Fibroblast of skin of left quadriceps (primary cell): ENCODE data around the gene ZNF280D.
"Not testable (repeated sequence)": the region's sequence is repeated elsewhere in the genome, so short reads cannot be mapped to it uniquely, and the experiment has no call there.

Source experiments
- DNase-seq, 2 experiments: peaks; one replicate each; pipeline ENCODE4 v3.0.0-alpha.2; 2013; ENCODE audit warnings: low read depth in 2 of 2

Gene ZNF280D

GRCh38 chr15:56718560-56718959 lies 14.7 kb downstream of the ZNF280D start:
- DNase-seq: no peak

GRCh38 chr15:56716334-56716733 lies 17.0 kb downstream of the ZNF280D start:
- DNase-seq: no peak

- no peak for DNase-seq
Observed at GRCh38 chr15:56715220-56715619, 18.1 kb downstream of the ZNF280D start.

- not testable (repeated sequence) for DNase-seq
Observed at GRCh38 chr15:56709502-56709901, 23.8 kb downstream of the ZNF280D start.

GRCh38 chr15:56699743-56700142 lies 33.6 kb downstream of the ZNF280D start:
- DNase-seq: no peak

- DNase-seq: no peak
Observed at GRCh38 chr15:56698270-56698669, 35.0 kb downstream of the ZNF280D start.

GRCh38 chr15:56693761-56694160 lies 39.5 kb downstream of the ZNF280D start:
- peak; percentile 14 to 25 for DNase-seq

GRCh38 chr15:56690733-56691132 lies 42.6 kb downstream of the ZNF280D start:
- no peak for DNase-seq

- DNase-seq: no peak
Observed at GRCh38 chr15:56683908-56684307, 49.4 kb downstream of the ZNF280D start.

- DNase-seq: no peak
Observed at GRCh38 chr15:56681113-56681512, 52.2 kb downstream of the ZNF280D start.

- no peak for DNase-seq
Observed at GRCh38 chr15:56679225-56679624, 54.1 kb downstream of the ZNF280D start.

GRCh38 chr15:56678571-56678970 lies 54.7 kb downstream of the ZNF280D start:
- DNase-seq: no peak

GRCh38 chr15:56677271-56677670 lies 56.0 kb downstream of the ZNF280D start:
- DNase-seq: no peak

- no peak for DNase-seq
Observed at GRCh38 chr15:56675930-56676329, 57.4 kb downstream of the ZNF280D start.

- DNase-seq: no peak
Observed at GRCh38 chr15:56674857-56675256, 58.5 kb downstream of the ZNF280D start.

GRCh38 chr15:56672721-56673120 lies 60.6 kb downstream of the ZNF280D start:
- peak; percentile 7 to 13 for DNase-seq

- no peak for DNase-seq
Observed at GRCh38 chr15:56667517-56667916, 65.8 kb downstream of the ZNF280D start.

GRCh38 chr15:56660943-56661342 lies 72.4 kb downstream of the ZNF280D start:
- no peak for DNase-seq

GRCh38 chr15:56659197-56659596 lies 74.1 kb downstream of the ZNF280D start:
- DNase-seq: no peak

- DNase-seq: no peak
Observed at GRCh38 chr15:56654624-56655023, 78.7 kb downstream of the ZNF280D start.

GRCh38 chr15:56654216-56654615 lies 79.1 kb downstream of the ZNF280D start:
- no peak for DNase-seq

- no peak for DNase-seq
Observed at GRCh38 chr15:56653787-56654186, 79.5 kb downstream of the ZNF280D start.

GRCh38 chr15:56653107-56653506 lies 80.2 kb downstream of the ZNF280D start:
- no peak for DNase-seq

GRCh38 chr15:56648311-56648710 lies 85.0 kb downstream of the ZNF280D start:
- no peak for DNase-seq

- no peak for DNase-seq
Observed at GRCh38 chr15:56640549-56640948, 92.8 kb downstream of the ZNF280D start.
